Left ventricle myocardium inferior (tissue), 1 donor: ENCODE data around the gene C7orf57. TPM values are rescaled to one million over a fixed set of nuclear protein-coding genes. Genes with fewer than 3 reads are reported as not detected.

Source experiments
- total RNA-seq: library from RNA; stranded (reverse); fragmentation: NEBNext Ultra II Directional; extraction: Animal tissue kit (Norgen Biotek cat#: 25700); gene quantifications from one replicate; pipeline ENCODE4 v1.2.1, GENCODE V29; 2021
- donor health status: DM: no; HTN: yes; CAD: no; lungs with severe emphysema.

Gene C7orf57
- total RNA-seq, 1 donor from 2014 or later = not detected

Other genes starting within 250 kb of the C7orf57 start
- 1.5 TPM for gene PKD1L1, start 87.1 kb upstream of the C7orf57 start, total RNA-seq
- gene HUS1, start 55.9 kb upstream of the C7orf57 start, total RNA-seq = 26.4 TPM
- not detected for gene SUN3, start 6.4 kb upstream of the C7orf57 start, total RNA-seq
- 19.8 TPM for gene UPP1, start 53.7 kb downstream of the C7orf57 start, total RNA-seq
- not detected for gene ABCA13, start 135.9 kb downstream of the C7orf57 start, total RNA-seq